MM.1S (cell line): ENCODE data around the gene ACOT13.
"Not testable (repeated sequence)": the region's sequence is repeated elsewhere in the genome, so short reads cannot be mapped to it uniquely, and the experiment has no call there.

Source experiments
- EZH2phosphoT487 ChIP-seq: fragments of 300-600 bp; sonication (generic); IDR thresholded peaks from 2 replicates; pipeline ENCODE4 v1.6.1; 2018; ENCODE audit warnings: antibody characterized with exemption, low read length
- TF ChIP-seq, protein P1 (sequence below): fragments of 300-600 bp; sonication (generic); IDR thresholded peaks from 2 replicates; pipeline ENCODE4 v1.5.1; 2016; ENCODE audit warnings: antibody characterized with exemption, low read length, mixed read lengths

DNA sequence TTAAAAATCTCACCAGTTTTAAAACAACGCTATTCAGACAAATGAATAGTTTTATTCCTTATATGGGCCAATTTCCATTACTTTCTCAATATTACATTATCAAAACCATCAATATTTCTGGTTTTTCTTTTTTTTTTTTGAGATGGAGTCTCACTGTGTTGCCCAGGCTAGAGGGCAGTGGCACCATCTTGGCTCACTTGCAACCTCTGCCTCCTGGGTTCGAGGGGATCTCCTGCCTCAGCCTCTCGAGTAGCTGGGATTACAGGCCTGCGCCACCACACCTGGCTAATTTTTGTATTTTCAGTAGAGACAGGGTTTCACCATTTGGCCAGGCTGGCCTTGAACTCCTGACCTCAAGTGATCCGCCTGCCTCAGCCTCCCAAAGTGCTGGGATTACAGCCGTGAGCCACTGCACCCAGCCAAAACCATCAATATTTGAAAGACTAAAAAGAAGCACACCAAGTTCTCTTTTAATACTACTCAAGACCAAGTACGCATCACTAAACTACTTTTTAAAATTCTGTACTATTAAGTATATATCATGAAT lies 49.8 kb downstream of the ACOT13 start:
- TF ChIP-seq, protein P1, sequence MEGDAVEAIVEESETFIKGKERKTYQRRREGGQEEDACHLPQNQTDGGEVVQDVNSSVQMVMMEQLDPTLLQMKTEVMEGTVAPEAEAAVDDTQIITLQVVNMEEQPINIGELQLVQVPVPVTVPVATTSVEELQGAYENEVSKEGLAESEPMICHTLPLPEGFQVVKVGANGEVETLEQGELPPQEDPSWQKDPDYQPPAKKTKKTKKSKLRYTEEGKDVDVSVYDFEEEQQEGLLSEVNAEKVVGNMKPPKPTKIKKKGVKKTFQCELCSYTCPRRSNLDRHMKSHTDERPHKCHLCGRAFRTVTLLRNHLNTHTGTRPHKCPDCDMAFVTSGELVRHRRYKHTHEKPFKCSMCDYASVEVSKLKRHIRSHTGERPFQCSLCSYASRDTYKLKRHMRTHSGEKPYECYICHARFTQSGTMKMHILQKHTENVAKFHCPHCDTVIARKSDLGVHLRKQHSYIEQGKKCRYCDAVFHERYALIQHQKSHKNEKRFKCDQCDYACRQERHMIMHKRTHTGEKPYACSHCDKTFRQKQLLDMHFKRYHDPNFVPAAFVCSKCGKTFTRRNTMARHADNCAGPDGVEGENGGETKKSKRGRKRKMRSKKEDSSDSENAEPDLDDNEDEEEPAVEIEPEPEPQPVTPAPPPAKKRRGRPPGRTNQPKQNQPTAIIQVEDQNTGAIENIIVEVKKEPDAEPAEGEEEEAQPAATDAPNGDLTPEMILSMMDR: not testable (repeated sequence)
- not testable (repeated sequence) for TF ChIP-seq EZH2phosphoT487
